GF-D8 (cell line): ENCODE data around the gene PKP4.
"Not testable (repeated sequence)": the region's sequence is repeated elsewhere in the genome, so short reads cannot be mapped to it uniquely, and the experiment has no call there.

Experiments used
- DNase-seq: peaks from one replicate; lab custom pipeline; 2025; lab: John Stamatoyannopoulos, UW

Gene PKP4

DNA sequence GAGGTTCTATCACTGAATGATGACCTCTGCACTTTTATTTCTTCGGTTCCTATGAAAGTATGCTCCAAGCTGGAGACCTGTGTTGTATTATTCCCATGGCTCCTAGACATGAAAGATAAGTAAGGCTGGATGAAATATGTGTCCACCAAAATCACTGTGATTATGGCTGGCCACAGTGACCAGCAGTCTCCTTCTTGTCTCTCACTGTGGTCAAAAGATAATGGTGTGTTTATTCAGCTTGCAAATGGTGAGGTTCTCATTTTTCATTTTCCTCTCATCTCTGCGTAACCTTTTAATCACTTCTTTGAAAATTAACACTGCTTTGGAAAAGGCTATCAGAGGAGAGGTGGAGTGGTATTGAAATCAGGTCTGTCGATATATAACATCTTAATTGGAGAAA lies 230.6 kb downstream of the PKP4 start:
- no peak for DNase-seq

DNA sequence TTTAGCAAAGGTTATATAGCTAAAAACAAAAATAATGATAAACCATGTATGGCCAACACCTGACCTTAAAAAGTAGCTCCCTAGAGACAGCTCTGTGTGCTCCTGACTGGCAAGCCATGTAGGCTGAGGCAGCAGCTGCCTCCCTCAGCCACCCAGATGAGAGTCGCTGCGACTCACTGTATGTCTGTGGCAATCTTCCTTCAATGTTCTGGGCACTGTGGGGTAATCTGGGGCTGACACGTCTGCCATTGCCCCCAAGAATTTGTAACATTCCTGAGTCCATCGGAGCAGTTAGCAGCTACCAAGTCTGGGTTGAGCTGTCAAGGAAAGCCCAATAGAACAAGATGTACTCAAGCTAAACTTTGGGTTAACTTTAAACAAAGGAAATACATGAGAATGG lies 232.0 kb downstream of the PKP4 start:
- DNase-seq, result no peak

DNA sequence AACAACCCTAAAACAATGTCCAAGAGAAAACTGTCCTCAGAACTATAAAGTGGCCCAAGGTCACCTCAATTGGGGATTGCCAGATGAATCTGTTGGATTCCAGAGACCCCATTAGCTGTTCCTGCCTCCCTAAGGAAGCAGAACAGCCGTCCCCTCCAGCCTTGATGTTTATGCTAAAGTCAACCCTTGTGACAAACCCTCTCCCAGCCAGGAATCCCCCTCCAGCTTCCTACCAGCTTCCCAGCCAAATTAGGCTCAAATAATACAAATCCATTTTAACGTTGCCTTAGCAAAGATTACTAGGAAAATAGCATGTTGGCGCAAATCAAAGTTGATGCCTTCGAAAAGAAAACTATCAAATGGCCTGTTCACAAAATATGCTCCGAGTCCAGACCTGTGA lies 232.6 kb downstream of the PKP4 start:
- no peak for DNase-seq

DNA sequence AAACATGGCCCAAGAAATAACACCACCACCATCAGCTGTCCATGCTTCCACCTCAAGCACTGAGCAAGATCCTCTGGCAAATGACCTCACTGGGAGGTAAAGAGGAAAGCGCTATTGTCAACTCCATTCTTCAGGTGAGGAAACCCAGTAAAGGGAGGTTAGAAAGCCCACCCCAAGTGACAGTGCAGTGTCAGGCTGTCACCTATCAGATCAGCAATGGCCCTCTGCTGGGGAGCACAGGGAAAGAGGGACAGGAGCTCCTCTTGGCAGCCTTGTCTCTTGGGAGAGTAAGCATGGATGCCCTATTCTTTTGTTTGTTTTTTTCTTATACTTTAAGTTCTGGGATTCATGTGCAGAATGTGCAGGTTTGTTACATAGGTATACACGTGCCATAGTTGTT lies 234.1 kb downstream of the PKP4 start:
- DNase-seq, result no peak

DNA sequence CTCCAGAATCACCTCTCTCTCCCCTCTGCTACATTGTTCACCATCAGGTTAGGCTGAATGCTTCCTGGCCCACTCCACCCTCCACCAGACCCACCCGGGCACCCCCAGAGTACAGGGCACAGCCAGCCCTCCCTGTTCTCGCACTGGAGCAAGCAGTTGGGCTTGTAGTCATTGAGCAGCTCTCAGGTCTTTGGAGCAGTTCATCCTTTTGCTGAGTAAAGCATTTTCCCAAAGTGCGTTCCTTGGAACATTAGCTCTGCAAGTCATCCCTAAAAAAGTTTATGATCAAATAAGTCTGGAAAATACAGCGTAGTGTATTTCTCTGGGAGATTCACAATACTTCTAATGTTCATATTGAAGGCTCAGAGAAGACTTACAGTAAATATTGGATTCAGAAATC lies 234.9 kb downstream of the PKP4 start:
- DNase-seq, result no peak

DNA sequence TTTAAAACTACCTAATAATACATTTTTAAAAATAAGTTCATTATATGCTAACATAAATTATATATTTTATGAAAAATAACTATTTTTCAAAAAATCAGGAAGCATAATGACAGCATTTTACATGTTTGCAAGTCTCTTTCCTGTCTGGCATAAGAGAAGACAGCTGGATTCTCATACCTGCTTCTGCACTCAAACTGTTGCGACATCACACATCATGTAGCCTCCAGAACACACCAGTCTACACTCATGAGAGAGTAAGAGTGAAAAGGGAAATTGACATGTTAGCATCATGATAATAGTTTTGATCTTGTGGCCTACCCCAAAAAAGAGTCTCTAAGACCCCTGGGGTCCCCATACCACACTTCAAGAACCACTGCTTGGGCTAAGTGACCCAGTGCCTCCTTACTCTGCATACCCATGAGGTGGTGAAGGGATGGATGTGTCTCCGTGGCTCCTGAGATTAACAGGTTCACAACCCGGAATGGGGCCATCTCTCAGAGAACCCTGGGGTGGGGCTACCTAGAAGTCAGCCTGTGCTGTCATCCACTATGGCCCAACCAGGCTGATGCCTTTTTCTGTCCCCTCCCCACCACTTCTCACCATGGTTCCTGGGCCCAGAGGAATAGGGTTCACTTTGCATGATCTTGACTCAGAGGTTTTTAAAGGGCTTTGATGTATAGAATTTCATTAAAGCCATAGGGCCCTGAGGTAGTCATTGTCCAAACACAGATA lies 235.8 kb downstream of the PKP4 start:
- no peak for DNase-seq

DNA sequence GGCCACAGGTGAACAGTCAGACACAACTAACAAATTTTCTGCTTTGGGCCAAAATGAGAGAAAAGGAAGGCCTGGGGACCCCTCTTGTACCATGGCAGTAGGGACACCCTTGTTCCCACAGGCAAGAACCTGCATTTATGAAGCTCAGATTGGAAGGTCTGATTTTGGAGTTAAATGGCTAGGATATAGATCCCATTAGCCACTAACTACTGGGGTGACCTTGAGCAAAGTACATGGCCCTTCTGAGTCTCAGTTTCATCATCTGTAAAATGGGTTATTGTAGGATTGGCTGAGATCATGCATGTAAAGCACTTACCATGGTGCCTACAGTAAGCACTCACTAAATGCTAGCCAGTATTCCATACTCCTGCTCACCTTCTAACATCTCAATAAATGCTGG lies 236.7 kb downstream of the PKP4 start:
- no peak for DNase-seq

DNA sequence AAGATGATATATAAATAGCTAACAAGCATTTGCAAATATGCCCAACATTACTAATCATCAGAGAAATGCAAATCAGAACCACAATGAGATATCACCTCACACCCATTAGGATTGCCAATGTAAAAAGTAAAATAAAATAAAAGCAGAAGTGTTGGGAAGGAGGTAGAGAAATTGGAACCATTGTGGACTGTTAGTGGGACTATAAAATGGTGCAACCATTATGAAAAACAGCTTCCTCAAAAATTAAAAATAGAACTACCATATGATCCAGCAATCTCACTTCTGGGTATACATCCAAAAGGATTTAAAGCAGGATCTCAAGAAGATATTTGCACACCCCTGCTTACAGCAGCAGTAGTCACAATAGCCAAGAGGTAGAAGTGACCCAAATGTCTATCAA lies 238.6 kb downstream of the PKP4 start:
- DNase-seq, result no peak

DNA sequence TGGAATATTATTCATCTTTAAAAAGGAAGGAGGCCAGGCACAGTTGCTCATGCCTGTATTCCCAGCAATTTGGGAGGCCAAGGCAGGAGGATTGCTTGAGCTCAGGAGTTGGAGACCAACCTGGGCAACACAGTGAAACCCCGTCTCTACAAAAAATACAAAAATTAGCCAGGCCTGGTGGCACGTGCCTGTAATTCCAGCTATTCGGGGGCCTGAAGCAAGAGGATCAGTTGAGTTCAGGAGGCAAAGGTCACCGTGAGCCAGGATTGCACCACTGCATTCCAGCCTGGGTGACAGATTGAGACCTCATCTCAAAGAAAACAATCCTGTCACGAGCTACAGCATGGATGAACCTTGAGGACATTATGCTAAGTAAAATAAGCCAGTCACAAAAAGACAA lies 239.0 kb downstream of the PKP4 start:
- DNase-seq, result not testable (repeated sequence)

DNA sequence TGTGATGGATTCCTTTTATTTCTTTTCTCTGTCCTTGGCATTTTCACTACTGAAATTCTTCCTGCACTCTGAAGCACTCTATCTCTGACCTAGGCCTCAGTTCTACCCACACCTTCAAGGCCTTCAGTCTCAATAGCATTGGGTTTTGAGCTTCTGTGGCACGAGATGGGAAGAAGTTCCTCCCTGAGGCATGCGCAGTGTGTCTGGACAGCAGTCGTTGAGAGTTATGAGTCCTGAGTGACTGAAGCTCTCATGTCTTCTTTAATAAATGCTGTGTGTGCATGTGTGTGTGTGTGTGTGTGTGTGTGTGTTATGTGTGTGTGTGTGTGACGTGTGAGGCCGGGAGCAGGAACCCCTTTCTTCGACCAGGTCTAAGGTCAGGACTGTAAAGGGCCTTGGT lies 242.6 kb downstream of the PKP4 start:
- DNase-seq, result no peak

DNA sequence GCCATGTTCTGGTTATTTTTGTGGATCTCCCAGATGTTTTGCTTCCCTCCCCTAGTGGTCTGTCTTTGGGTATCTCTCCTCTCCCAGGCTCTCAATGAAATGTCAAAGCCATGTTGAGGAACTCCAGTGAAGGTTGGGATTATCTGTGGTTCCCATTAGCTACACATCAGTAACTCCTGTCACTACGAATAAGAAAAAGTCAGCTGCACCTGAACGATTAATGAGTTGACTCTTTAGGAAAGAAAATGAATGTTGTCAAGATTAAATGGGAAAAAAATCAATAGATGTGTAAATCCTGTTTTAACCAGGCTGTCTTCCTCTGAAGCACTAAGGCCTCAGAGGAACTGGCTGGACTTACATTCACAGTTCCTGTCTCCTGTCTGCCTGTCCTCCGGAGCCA lies 244.3 kb downstream of the PKP4 start:
- DNase-seq, result no peak

DNA sequence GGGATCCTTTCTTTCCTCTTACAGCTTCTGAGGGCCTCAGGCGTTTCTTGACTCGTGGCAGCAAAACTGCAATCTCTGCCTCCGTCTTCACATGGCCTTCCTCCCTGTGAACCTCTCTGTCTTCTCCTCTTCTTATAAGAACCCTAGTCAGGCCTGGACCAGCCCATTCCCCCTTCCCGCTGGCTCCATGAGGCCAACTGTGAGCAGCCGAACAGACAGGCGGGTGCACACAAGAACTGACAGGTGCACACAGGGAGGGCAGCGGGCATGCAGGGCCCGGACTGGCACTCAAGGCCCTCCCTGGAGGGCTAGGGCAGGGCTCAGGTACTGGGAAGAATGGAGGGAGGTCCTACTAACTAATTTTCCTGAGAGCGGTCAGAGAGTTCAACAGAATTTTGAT lies 246.0 kb downstream of the PKP4 start:
- no peak for DNase-seq

DNA sequence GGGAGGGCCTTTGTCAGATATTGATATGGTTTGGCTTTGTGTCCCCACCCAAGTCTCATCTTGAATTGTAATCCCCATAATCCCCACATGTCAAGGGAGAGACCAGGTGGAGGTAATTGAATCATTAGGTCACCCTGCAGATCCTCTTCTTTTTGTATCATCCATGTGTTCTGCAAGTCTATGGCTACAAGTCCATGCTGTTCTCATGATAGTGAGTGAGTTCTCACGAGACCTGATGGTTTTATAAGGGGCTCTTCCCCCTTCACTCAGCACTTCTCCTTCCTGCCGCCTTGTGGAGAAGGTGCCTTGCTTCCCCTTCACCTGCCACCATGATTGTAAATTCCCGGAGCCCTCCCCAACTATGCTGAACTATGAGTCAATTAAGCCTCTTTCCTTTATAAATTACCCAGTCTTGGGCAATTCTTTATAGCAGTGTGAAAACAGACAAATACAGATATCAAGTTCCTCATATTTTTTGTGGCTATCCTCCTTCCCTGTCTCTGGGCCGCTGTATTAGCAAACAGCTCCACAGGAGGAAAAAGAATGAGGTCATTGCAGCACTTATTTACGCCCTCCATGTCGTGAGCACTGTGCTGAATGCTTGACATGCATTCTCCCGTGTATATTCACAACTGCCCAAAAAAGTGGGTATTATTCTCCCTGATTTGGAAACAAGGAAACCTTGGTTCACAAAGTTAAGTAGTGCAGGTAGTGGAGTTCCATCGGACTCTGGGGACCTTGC lies 248.1 kb downstream of the PKP4 start:
- DNase-seq, result not testable (repeated sequence)

DNA sequence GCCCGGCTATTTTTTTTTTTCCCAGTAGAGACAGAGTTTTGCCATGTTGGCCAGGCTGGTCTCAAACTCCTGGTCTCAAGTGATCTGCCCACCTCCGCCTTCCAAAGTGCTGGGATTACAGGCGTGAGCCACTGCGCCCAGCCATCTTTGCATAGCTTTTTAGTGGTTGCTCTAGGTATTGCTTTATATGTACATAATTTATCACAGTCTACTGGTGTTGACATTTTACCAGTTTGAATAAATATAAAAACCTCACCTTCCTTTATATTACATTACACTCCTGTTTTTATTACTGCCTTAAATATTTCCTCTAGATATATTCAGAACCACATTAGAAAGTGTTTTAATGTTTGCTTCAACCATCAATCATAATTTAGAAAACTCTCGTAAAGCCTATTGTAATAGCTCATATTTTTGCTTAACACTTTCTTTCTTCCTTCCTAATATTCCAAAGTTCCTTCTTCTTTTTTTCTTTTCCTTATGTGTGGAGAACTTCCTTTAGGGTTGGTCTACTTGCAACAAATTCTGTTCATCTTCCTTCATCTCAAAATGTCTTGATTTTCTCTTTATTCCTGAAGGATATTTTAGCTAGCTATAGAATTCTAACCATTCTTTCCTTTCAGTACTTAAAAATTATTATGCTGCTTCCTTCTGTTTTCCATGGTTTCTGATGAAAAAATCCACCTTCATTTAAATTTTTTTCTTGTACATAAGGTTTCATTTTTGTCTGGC lies 256.2 kb downstream of the PKP4 start:
- DNase-seq, result no peak

DNA sequence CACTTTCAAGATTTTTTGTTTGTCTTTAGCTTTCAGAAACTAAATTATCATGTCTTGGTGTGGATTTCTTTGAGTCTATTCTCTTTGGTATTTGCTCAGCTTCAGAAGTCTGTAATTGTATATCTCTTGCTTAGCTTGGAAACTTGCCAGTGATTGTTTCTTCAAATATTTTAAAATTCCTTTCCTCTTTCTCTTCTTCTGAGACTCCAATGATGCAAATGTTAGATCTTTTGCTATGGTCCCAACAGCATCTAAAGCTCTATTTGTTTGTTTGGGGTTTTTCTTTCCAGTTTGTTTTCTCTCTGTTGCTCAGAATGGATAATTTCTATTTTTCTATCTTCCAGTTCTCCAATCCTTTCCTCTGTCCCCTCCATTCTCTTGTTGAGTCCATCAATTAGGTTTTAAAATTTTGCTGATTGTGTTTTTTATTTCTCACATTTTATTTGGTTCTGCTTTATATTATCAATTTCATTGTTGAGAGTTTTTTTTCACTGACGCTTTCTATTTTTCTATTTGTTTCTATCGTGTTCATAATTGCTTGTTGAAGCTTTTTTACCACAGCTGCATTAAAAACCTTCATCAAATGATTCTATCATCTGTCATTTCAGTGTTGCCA lies 256.9 kb downstream of the PKP4 start:
- DNase-seq, result no peak

DNA sequence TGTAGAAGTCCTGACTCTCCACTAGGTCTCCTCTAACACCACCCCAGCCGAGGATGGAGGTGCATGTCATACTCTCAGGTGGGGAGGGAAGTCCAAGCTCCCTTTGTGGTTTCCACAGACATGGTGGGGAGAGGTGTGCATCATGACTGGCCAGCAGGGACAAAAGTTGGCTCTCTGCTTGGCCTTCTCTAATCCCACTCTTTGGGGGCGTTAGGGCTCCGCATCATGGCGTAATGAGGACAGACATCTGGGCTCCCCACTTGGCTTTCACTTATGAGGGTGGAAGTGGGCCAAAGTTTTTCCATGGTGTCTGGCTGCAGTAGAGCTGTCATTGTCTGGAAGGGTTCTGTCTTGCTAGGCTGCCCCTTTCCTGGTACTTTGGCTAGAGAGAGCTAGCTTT lies 257.7 kb downstream of the PKP4 start:
- DNase-seq, result no peak

DNA sequence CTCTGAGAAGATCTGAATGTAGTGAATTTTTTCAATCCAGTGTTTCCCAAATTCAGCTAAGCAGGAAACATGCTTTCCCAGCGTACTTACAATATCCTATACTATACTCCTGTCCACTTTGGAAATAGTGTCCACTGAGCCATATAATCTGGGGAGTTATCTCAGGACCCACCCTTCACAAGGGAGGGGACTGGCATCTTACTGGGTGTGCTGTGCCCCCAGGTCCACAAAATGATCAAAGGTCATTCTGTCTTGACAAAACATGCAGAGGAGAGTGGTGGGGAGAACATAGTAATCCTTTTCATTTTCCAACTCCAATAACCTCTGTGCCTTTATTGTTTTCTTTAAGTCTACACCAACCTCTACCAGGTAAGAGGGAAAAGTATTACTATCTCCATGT lies 258.6 kb downstream of the PKP4 start:
- DNase-seq, result no peak

DNA sequence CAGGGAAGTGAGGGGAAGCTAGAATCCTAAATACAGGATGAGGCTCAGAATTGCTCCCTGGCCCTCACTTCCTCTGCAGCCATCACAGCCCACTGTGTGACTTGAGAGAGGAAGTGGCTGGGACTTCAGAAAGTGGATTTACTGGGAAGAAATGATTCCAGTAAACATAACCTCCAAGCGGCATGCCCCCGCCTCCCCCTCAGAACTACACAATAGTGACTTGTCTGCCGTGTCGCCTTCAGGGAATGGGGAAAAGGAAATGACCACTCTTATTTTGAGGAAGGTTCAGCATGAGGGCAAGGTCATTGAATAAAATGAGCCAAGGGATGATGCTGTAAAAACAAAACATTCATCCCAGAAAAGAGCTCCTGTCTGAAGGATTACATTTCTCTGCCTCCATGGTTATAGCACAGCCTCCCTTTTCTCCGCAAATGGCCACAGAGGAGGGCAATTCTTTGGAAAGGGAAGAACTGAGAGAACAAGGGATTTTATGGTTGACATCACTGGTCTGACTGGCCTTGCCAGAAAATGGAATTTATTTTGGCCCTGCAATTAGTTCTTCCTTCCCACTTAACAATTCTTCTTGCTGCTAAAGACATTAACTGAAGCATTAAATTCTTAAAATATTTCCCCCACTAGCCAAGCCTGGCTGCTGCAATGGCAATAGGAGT lies 259.5 kb downstream of the PKP4 start:
- DNase-seq, result no peak

DNA sequence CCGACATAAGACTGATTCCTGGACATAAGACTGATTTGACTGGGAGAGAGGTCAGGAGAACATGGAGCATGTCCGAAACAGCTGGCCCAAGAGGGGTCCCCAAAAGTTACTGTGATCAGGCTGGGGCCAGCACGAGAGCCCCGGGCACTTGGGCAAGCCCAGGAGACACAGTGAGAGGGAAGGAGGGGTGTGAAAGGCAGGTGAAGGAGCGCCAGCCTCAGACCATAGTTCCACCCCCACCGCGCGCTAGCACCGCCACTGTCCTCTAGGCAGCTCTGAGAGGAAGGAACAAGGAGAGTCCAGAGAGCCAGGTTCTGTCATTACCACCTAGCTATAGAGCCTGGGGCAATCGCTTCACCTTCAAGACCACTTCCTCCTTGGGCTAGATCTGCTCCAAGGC lies 260.2 kb downstream of the PKP4 start:
- DNase-seq, result no peak

DNA sequence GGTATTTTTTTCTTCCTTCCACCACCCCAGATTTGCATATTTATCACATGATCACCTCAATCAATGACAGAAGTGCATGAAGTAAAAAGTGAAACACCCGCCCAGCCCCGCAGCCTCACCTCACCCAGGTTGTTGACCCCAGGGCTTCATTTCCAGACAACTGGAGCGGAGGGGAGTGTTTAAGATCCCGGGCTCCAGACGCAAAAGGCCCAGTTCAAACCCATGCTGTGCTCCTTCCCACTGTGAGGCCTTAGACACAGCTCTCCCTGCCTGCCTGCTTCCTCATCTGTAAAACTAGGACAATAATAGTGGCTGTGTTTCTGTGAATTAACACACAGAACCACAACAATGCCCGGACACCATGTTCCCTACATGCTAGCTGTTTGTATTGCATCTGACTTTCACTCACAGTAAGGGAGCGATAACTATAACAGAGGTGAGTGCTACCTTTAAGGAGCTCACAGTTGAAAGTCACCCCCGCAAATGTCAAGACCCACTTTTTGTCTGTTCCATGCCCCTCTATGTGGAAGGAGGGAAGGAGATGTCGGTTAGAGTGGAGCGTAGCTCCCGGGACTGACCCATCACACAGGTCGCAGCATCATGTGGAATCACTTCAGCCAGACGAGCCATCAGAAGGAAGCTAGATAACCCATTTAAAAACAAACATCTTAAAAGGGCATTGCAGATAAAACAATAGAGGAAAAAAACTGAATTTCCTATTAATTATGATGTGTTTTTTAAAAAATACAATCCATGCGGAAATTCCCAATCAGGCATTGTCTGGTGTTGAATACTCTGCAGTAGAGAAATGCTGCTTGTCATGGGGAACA lies 260.8 kb downstream of the PKP4 start:
- no peak for DNase-seq

DNA sequence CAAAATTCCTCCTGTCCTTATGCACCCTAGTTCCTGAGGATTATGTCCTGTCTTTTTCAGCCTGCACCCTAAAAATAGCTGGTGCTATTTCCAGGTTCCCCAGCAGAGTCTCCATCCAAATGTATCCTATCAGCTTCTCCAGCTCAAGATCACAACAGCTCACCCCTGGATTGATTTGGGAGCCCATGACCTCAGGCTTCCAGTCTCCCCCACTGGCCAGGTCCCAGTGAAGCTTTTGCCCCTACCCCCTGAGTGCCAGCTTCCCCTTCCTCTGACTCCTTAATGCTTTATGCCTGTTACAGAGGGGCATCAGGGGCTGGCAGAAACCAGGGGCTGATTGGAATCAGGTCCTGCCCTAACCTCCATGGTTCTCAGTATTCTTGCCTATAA lies 261.4 kb downstream of the PKP4 start:
- DNase-seq, result no peak
